Neuron (in vitro differentiated cells): ENCODE measurements around the gene UBE2E1.

Source experiments
- H2AFZ ChIP-seq: one replicate; pipeline ENCODE4 v1.6.1; 2013; ENCODE audit warnings: low read depth, mild to moderate bottlenecking, inconsistent platforms, low read length, moderate library complexity
- H3K27me3 ChIP-seq: one replicate; pipeline ENCODE4 v1.6.1; 2013; ENCODE audit warnings: low read length; ENCODE audit not compliant: insufficient read depth
- H3K36me3 ChIP-seq: one replicate; pipeline ENCODE4 v1.6.1; 2013; ENCODE audit warnings: low read length; ENCODE audit not compliant: insufficient read depth
- H3K4me1 ChIP-seq: one replicate; pipeline ENCODE4 v1.6.1; 2013; ENCODE audit warnings: low read length; ENCODE audit not compliant: insufficient read depth
- H3K4me3 ChIP-seq: 2 replicates; pipeline ENCODE4 v1.5.1; 2013; ENCODE audit warnings: mild to moderate bottlenecking, low read length, moderate library complexity
- H3K9me3 ChIP-seq: one replicate; pipeline ENCODE4 v1.6.1; 2013; ENCODE audit warnings: low read length

UBE2E1 gene

GRCh38 chr3:23817508-23818223 lies 11.9 kb downstream of the UBE2E1 start:
- Histone ChIP-seq H2AFZ (no peak overlapping the region), H3K4me1 (no peaks in the 10 kb centered on the region), H3K9me3 (peaks cover 2% of the 10 kb centered on the region), H3K27me3 (no peaks in the 10 kb centered on the region), H3K4me3 (no peak overlapping the region), H3K36me3 (peaks cover 1% of the 10 kb centered on the region)

DNA sequence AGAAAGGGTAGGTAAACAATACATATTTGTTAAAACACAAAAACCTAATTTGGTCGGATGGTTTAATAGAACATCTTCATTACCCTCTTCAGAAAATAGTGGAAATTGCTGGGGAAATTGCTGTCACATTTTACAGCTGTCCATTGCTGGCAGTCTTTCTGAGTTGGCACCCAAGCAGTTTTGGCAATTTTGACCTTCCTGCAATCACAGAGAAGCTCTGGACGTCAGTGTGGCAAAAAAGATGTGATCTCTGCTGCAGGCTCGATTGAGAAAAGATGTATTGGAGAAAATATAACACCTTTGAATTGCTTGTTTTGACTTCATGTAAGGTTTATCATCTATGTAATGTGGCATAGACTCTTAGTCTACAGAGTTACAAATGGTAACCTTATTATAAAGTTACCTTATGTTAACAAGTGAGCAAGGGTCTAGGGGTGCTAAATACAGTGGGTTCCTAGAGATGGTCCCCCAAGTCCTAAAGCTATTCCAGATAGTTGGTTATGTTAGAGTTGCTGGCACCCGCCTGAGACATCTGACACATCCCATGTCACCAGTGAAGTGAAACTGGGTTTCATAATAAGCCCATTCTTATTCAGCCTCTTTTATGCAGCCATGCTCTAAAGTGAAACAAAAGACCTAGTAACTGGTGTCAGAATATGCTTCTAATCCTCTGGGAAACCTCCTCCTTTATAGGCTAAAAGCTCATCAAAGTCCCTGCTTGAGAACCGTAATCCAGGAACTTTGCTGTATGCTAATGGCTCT lies 14.0 kb downstream of the UBE2E1 start:
- Histone ChIP-seq H3K27me3 (no peaks in the 10 kb centered on the region), H3K36me3 (no peaks in the 10 kb centered on the region), H3K4me3 (no peak overlapping the region), H3K4me1 (no peaks in the 10 kb centered on the region), H2AFZ (no peak overlapping the region), H3K9me3 (peaks cover 2% of the 10 kb centered on the region)

GRCh38 chr3:23820888-23821287 lies 15.1 kb downstream of the UBE2E1 start:
- H3K36me3 ChIP-seq = no peaks in the 10 kb centered on the region
- no peaks in the 10 kb centered on the region for H3K27me3 ChIP-seq
- H3K4me1 ChIP-seq = no peaks in the 10 kb centered on the region
- peaks cover 2% of the 10 kb centered on the region for H3K9me3 ChIP-seq
- H3K4me3 ChIP-seq = no peak overlapping the region
- H2AFZ ChIP-seq = no peak overlapping the region

- Histone ChIP-seq H3K36me3 (no peaks in the 10 kb centered on the region), H2AFZ (no peak overlapping the region), H3K4me1 (no peaks in the 10 kb centered on the region), H3K4me3 (no peak overlapping the region), H3K27me3 (no peaks in the 10 kb centered on the region), H3K9me3 (peaks cover 2% of the 10 kb centered on the region)
Measured at GRCh38 chr3:23821858-23822257, 16.1 kb downstream of the UBE2E1 start.

DNA sequence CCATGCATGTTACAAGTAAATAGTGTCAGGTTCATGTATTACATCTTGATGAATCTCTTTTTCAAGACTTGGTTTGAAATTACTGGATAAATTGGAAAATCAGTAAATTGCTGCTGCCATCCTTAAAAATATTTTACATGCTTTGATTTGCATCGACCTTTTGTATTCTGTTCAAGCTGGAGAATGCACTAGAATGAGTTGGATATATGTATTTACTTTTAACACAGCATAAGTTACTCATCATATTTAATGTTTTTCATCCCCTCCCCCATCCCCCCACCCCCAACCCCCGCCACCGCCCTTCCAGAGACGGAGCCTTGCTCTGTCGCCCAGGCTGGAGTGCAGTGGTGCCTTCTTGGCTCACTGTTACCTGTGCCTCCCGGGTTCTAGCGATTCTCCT lies 16.8 kb downstream of the UBE2E1 start:
- Histone ChIP-seq H2AFZ (no peak overlapping the region), H3K27me3 (no peaks in the 10 kb centered on the region), H3K4me3 (no peak overlapping the region), H3K9me3 (peaks cover under 1% of the 10 kb centered on the region), H3K36me3 (no peaks in the 10 kb centered on the region), H3K4me1 (no peaks in the 10 kb centered on the region)

GRCh38 chr3:23823620-23824019 lies 17.9 kb downstream of the UBE2E1 start:
- Histone ChIP-seq H3K27me3 (no peaks in the 10 kb centered on the region), H3K4me3 (no peak overlapping the region), H3K36me3 (no peaks in the 10 kb centered on the region), H3K4me1 (no peaks in the 10 kb centered on the region), H3K9me3 (no peaks in the 10 kb centered on the region), H2AFZ (no peak overlapping the region)

DNA sequence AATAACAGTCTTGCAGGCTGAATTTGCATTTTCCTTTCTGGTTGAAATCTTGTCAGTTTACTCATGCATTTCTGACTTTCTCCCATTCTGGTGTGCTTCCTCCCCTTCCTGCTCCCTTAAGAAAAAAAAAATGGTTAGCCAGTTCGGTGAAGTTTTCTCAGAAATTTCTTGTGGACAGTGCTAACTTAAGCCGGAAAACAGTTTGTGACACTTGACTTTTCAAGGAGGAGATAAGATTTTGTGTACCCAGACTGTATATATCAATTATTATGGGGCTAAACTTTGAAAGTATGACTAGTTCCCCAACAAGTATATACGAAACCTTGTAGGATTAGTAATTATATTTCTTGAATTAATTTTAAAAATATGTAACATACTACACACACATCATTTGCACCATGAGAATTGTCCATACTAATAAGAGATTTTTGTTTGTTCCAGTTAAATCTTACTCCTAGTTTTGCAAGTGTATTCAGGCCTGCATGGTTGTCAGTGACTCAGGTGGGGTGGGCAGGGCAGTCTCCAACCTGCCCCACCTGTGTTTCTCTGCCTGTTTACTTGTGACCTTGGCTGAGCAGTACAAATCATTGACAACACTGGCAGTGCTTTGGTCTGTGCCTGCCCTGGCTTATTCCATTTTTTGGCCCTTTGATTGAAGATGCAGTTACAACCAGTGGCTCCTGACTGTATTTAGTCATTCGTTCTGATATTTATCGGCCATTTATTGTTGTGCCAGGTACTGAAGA lies 19.1 kb downstream of the UBE2E1 start:
- H3K27me3 ChIP-seq = no peaks in the 10 kb centered on the region
- no peaks in the 10 kb centered on the region for H3K4me1 ChIP-seq
- H3K36me3 ChIP-seq = no peaks in the 10 kb centered on the region
- no peak overlapping the region for H2AFZ ChIP-seq
- H3K4me3 ChIP-seq = no peak overlapping the region
- H3K9me3 ChIP-seq = no peaks in the 10 kb centered on the region

GRCh38 chr3:23825802-23826201 lies 20.0 kb downstream of the UBE2E1 start:
- H3K36me3 ChIP-seq = no peaks in the 10 kb centered on the region
- no peaks in the 10 kb centered on the region for H3K27me3 ChIP-seq
- no peak overlapping the region for H3K4me3 ChIP-seq
- no peaks in the 10 kb centered on the region for H3K4me1 ChIP-seq
- no peaks in the 10 kb centered on the region for H3K9me3 ChIP-seq
- H2AFZ ChIP-seq = no peak overlapping the region

- Histone ChIP-seq H3K9me3 (no peaks in the 10 kb centered on the region), H2AFZ (no peak overlapping the region), H3K4me3 (no peak overlapping the region), H3K36me3 (no peaks in the 10 kb centered on the region), H3K27me3 (no peaks in the 10 kb centered on the region), H3K4me1 (no peaks in the 10 kb centered on the region)
Measured at GRCh38 chr3:23826382-23827064, 20.8 kb downstream of the UBE2E1 start.

DNA sequence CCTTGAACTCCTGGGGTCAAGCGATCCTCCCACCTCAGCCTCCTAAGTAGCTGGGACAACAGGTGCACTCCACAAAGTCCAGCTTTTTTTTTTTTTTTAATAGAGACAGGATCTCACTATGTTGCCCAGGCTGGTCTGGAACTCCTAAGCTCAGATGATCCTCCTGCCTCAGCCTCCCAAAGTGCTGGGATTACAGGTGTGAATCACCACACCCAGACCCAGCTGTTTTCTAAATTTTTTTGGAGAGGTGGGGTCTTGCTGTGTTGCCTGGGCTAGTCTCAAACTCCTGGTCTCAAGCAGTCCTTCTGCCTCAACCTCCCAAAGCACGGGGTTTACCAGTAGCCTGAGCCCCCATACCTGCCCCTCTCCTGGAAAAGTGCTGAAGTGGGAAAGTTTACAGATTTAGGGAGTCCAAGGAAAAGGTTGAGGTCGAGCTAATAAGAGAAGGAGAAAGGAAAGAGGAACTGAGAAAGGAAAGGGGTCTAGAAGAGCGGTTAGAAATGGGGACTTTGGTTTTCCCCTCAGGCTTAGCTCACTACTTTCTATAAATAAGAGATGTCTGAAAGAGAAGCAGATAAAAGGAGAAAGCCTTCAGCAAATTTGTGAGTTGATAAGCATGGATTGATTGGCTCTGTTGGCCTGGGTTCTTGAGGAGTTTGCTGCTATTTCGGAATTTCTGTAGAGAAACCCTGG lies 23.6 kb downstream of the UBE2E1 start:
- Histone ChIP-seq H3K4me1 (no peaks in the 10 kb centered on the region), H3K4me3 (no peak overlapping the region), H3K27me3 (no peaks in the 10 kb centered on the region), H3K36me3 (no peaks in the 10 kb centered on the region), H2AFZ (no peak overlapping the region), H3K9me3 (no peaks in the 10 kb centered on the region)

DNA sequence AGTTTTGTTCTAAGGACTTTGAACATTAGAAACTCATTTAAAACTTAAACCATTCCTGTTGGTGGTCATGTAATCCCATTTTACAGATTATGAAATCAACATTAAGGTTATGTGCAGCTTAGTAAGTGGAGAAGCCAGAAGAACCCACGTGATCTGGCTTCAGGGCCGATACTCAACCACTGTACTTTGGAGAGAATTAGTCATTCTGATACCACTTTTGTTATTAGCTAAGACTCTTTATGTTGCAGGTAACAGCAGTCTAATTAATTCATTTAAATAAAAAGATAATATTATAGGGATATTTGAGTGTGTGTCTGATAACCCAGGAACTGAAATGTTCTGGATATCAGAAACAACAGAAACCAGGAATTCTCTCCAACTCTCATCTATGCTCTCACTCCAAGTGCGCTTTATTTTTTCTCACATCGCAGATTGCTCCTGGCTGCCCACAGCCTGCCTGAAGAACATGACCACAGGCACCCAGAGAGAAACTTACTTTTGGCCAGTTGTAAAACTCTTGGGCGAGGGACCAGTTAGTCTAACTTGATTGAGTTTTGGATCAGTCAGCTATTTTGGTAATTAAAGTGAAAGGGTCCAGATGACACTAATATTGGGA lies 25.2 kb downstream of the UBE2E1 start:
- H3K9me3 ChIP-seq = no peaks in the 10 kb centered on the region
- H3K4me1 ChIP-seq = no peaks in the 10 kb centered on the region
- no peak overlapping the region for H3K4me3 ChIP-seq
- H2AFZ ChIP-seq = no peak overlapping the region
- H3K36me3 ChIP-seq = no peaks in the 10 kb centered on the region
- H3K27me3 ChIP-seq = no peaks in the 10 kb centered on the region
